ENCODE data around the gene TYW1.
"Not testable (repeated sequence)": the region's sequence is repeated elsewhere in the genome, so short reads cannot be mapped to it uniquely, and the experiment has no call there.

TYW1 gene

GRCh38 chr7:67052161-67052560 is 55.5 kb downstream of the TYW1 start:
- not testable (repeated sequence) for H2AFZ ChIP-seq (ENCODE audit: low read depth); H3K79me2 ChIP-seq (ENCODE audit: insufficient read depth, low read depth); H3K27me3 ChIP-seq (ENCODE audit: insufficient read depth, low read depth); H3K27ac ChIP-seq; H3K4me3 ChIP-seq (IDR thresholded peaks at IDR 0.05; ENCODE audit: insufficient read depth, low read depth, low read length); H3K9ac ChIP-seq; H3K4me2 ChIP-seq; H3K4me1 ChIP-seq (ENCODE audit: low read depth, poor library complexity, severe bottlenecking); H4K20me1 ChIP-seq (ENCODE audit: insufficient read depth); H3K36me3 ChIP-seq (ENCODE audit: insufficient read depth)

GRCh38 chr7:67056683-67057082 is 60.0 kb downstream of the TYW1 start:
- no peak for TF ChIP-seq CTCF (conservative IDR thresholded peaks at IDR 0.05; ENCODE audit: low read depth, low read length)
- no peak overlapping the region for H3K4me2 ChIP-seq
- H3K4me3 ChIP-seq (IDR thresholded peaks at IDR 0.05; ENCODE audit: insufficient read depth, low read depth, low read length), result no peak overlapping the region
- H3K27me3 ChIP-seq (ENCODE audit: insufficient read depth, low read depth), result no peaks in the 10 kb centered on the region
- H3K79me2 ChIP-seq (ENCODE audit: insufficient read depth, low read depth), result no peaks in the 10 kb centered on the region
- H3K36me3 ChIP-seq (ENCODE audit: insufficient read depth), result no peaks in the 10 kb centered on the region; the same call in 1 of the 2 replicates
- no peak overlapping the region for H3K27ac ChIP-seq
- H3K9ac ChIP-seq, result no peak overlapping the region
- H4K20me1 ChIP-seq (ENCODE audit: insufficient read depth), result no peaks in the 10 kb centered on the region
- no peak overlapping the region for H2AFZ ChIP-seq (ENCODE audit: low read depth)
- H3K4me1 ChIP-seq (ENCODE audit: low read depth, poor library complexity, severe bottlenecking), result no peaks in the 10 kb centered on the region

- not testable (repeated sequence) for H3K4me3 ChIP-seq (IDR thresholded peaks at IDR 0.05; ENCODE audit: insufficient read depth, low read depth, low read length); H2AFZ ChIP-seq (ENCODE audit: low read depth); H3K9ac ChIP-seq; H3K4me1 ChIP-seq (ENCODE audit: low read depth, poor library complexity, severe bottlenecking); H4K20me1 ChIP-seq (ENCODE audit: insufficient read depth); H3K4me2 ChIP-seq; H3K27me3 ChIP-seq (ENCODE audit: insufficient read depth, low read depth); H3K36me3 ChIP-seq (ENCODE audit: insufficient read depth); H3K79me2 ChIP-seq (ENCODE audit: insufficient read depth, low read depth); H3K27ac ChIP-seq
These were observed 64.7 kb downstream of the TYW1 start for GRCh38 chr7:67061321-67061720.

GRCh38 chr7:67062802-67063201 is 66.2 kb downstream of the TYW1 start:
- not testable (repeated sequence) for H3K27ac ChIP-seq; H3K27me3 ChIP-seq (ENCODE audit: insufficient read depth, low read depth); H3K4me2 ChIP-seq; H3K4me1 ChIP-seq (ENCODE audit: low read depth, poor library complexity, severe bottlenecking); H3K4me3 ChIP-seq (IDR thresholded peaks at IDR 0.05; ENCODE audit: insufficient read depth, low read depth, low read length); H2AFZ ChIP-seq (ENCODE audit: low read depth); H3K79me2 ChIP-seq (ENCODE audit: insufficient read depth, low read depth); H3K9ac ChIP-seq; H4K20me1 ChIP-seq (ENCODE audit: insufficient read depth); H3K36me3 ChIP-seq (ENCODE audit: insufficient read depth)

GRCh38 chr7:67066950-67067622 is 70.5 kb downstream of the TYW1 start:
- H3K4me1 ChIP-seq (ENCODE audit: low read depth, poor library complexity, severe bottlenecking); H3K27ac ChIP-seq; H2AFZ ChIP-seq (ENCODE audit: low read depth); H3K4me2 ChIP-seq; H3K79me2 ChIP-seq (ENCODE audit: insufficient read depth, low read depth); H3K36me3 ChIP-seq (ENCODE audit: insufficient read depth); H4K20me1 ChIP-seq (ENCODE audit: insufficient read depth); H3K4me3 ChIP-seq (IDR thresholded peaks at IDR 0.05; ENCODE audit: insufficient read depth, low read depth, low read length); H3K9ac ChIP-seq; H3K27me3 ChIP-seq (ENCODE audit: insufficient read depth, low read depth): not testable (repeated sequence)

- not testable (repeated sequence) for H3K4me1 ChIP-seq (ENCODE audit: low read depth, poor library complexity, severe bottlenecking); H3K4me2 ChIP-seq; H4K20me1 ChIP-seq (ENCODE audit: insufficient read depth); H3K27me3 ChIP-seq (ENCODE audit: insufficient read depth, low read depth); H3K9ac ChIP-seq; H2AFZ ChIP-seq (ENCODE audit: low read depth); H3K27ac ChIP-seq; H3K79me2 ChIP-seq (ENCODE audit: insufficient read depth, low read depth); H3K4me3 ChIP-seq (IDR thresholded peaks at IDR 0.05; ENCODE audit: insufficient read depth, low read depth, low read length); H3K36me3 ChIP-seq (ENCODE audit: insufficient read depth)
These were observed 79.5 kb downstream of the TYW1 start for GRCh38 chr7:67076120-67076519.

- H3K36me3 ChIP-seq (ENCODE audit: insufficient read depth); H3K27me3 ChIP-seq (ENCODE audit: insufficient read depth, low read depth); H3K9ac ChIP-seq; H4K20me1 ChIP-seq (ENCODE audit: insufficient read depth); H3K4me3 ChIP-seq (IDR thresholded peaks at IDR 0.05; ENCODE audit: insufficient read depth, low read depth, low read length); H3K4me1 ChIP-seq (ENCODE audit: low read depth, poor library complexity, severe bottlenecking); H2AFZ ChIP-seq (ENCODE audit: low read depth); H3K4me2 ChIP-seq; H3K27ac ChIP-seq; H3K79me2 ChIP-seq (ENCODE audit: insufficient read depth, low read depth): not testable (repeated sequence)
These were observed 86.2 kb downstream of the TYW1 start for GRCh38 chr7:67082880-67083279.

- not testable (repeated sequence) for H3K36me3 ChIP-seq (ENCODE audit: insufficient read depth); H2AFZ ChIP-seq (ENCODE audit: low read depth); H4K20me1 ChIP-seq (ENCODE audit: insufficient read depth); H3K4me3 ChIP-seq (IDR thresholded peaks at IDR 0.05; ENCODE audit: insufficient read depth, low read depth, low read length); H3K27ac ChIP-seq; H3K9ac ChIP-seq; H3K27me3 ChIP-seq (ENCODE audit: insufficient read depth, low read depth); H3K79me2 ChIP-seq (ENCODE audit: insufficient read depth, low read depth); H3K4me2 ChIP-seq; H3K4me1 ChIP-seq (ENCODE audit: low read depth, poor library complexity, severe bottlenecking)
These were observed 92.6 kb downstream of the TYW1 start for GRCh38 chr7:67089261-67089660.

- H3K4me3 ChIP-seq (IDR thresholded peaks at IDR 0.05; ENCODE audit: insufficient read depth, low read depth, low read length); H4K20me1 ChIP-seq (ENCODE audit: insufficient read depth); H3K4me2 ChIP-seq; H3K36me3 ChIP-seq (ENCODE audit: insufficient read depth); H3K27me3 ChIP-seq (ENCODE audit: insufficient read depth, low read depth); H3K9ac ChIP-seq; H3K27ac ChIP-seq; H2AFZ ChIP-seq (ENCODE audit: low read depth); H3K79me2 ChIP-seq (ENCODE audit: insufficient read depth, low read depth); H3K4me1 ChIP-seq (ENCODE audit: low read depth, poor library complexity, severe bottlenecking): not testable (repeated sequence)
These were observed 94.4 kb downstream of the TYW1 start for GRCh38 chr7:67091053-67091452.

- not testable (repeated sequence) for H4K20me1 ChIP-seq (ENCODE audit: insufficient read depth); H3K79me2 ChIP-seq (ENCODE audit: insufficient read depth, low read depth); H3K4me3 ChIP-seq (IDR thresholded peaks at IDR 0.05; ENCODE audit: insufficient read depth, low read depth, low read length); H3K27me3 ChIP-seq (ENCODE audit: insufficient read depth, low read depth); H3K27ac ChIP-seq; H2AFZ ChIP-seq (ENCODE audit: low read depth); H3K4me1 ChIP-seq (ENCODE audit: low read depth, poor library complexity, severe bottlenecking); H3K4me2 ChIP-seq; H3K36me3 ChIP-seq (ENCODE audit: insufficient read depth); H3K9ac ChIP-seq
These were observed 101.4 kb downstream of the TYW1 start for GRCh38 chr7:67098031-67098430.
